HG03520 (cell line): ENCODE results near the gene GADL1.

ENCODE experiments used
- ATAC-seq: cut with Tn5 transposase; IDR thresholded peaks from one replicate; pipeline ENCODE4 v1.9.1; 2021; ENCODE audit warnings: mild to moderate bottlenecking, moderate library complexity; ENCODE audit not compliant: unreplicated experiment

Gene GADL1

GRCh38 chr3:30729936-30730335 lies 164.5 kb downstream of the GADL1 start:
- no peak for ATAC-seq

- no peak for ATAC-seq
Measured at GRCh38 chr3:30729512-30729911, 164.9 kb downstream of the GADL1 start.

DNA sequence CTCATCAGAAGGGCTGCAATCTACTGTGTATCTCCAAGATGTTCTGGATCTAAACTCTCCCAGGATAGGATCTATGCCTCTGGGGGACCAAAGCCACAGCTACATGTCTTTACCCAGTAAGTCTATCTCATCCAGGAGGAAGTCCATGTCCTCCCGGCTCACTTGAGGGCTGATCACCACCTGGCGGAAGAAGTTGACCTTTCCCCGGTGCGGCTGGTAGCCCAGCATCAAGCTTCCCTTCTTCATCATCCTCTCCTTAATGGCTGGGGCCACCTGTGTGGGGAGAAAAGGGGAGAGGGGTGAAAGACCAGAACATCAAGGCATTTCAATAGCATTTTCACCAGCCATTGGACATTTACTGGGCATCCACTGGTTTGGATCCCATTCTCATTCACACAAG lies 166.3 kb downstream of the GADL1 start:
- ATAC-seq: no peak

DNA sequence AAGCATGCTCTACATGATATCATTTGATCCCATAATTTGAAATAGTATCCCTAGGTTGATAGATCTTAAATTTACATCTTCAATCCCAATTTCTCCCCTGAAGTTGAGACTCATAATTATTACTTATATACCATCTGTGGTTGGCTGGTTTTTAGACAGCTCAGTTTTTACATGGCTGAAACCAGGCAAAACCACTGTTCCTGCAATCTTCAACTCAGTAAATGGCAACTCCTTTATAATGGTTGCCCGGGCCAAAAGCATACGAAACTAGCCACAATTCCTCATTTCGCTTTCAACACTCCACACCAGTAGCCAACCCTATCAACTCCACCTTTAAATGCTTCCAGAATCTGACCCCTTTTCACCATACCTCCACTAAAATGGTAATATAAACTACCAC lies 169.6 kb downstream of the GADL1 start:
- ATAC-seq: no peak

DNA sequence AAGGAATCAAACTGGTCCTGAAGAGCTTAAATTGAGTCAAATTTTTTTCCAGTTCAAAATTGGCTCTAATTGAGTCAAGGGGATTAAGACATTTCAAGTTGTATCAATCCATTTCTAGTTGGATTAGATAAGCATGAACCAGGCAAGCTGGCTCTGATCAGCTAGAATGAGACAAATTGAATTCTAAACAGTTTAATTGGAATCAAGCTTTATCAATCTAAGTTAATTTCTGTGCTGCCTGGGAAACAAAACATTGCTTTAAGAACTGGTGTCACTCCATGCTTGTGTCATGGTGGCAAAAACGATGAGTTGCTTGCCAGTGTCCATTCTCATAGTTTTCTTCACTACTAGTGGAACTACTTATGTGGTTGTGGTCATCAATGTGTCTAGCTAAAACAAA lies 171.2 kb downstream of the GADL1 start:
- no peak for ATAC-seq

DNA sequence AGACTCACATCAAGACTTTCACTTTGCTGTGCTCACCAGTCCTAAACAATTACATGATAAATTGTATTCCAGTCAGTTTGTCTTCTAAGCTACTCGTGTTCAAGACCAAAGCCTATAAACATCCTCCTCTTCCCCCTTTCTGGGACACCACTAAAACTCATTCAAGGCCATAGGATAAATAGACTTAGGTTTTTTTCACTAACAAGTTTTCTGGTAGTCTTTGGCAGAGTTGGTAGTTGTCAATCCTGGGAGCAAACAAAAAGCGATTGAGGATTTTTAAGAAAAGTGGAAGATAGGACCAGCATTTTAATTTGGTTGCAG lies 173.2 kb downstream of the GADL1 start:
- ATAC-seq: no peak

GRCh38 chr3:30720586-30721313 lies 173.7 kb downstream of the GADL1 start:
- ATAC-seq: no peak

DNA sequence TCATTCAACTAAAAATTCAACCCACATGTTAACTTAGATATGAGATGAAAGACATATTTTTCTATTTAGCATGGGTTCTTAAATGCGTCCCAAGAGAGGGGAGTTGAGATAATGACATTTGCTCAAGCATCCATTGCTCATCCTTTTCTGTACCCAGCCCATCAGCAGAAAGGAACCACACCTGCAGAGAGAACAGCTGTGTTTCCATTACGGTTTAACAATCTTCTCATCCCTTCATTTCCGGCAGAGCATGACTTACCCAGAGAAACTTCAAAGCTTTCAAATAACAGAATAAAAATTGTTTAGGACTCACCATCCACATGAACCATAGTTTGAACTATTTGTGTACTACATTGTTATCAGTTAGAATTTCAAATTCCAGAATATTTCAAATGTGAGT lies 174.9 kb downstream of the GADL1 start:
- ATAC-seq: no peak

GRCh38 chr3:30713885-30714503 lies 180.5 kb downstream of the GADL1 start:
- no peak for ATAC-seq

GRCh38 chr3:30712991-30713390 lies 181.5 kb downstream of the GADL1 start:
- ATAC-seq: no peak

DNA sequence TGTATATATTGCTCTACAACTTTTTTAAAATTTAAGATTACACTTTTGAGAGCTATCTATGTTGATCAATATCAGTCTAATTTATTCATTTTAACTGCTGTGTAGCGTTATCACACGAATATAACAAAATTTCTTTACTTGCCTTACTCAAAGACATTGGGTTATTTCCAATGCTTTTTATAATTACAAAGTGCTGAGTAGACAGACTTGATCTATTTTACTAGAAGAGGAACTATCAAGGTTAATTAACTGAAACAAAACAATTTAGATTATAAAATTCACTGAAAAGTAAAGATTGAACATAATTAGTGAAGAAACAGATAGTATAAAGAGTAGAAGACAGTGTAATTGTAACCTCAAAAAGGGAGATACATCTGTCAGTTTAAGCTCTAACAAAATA lies 182.6 kb downstream of the GADL1 start:
- no peak for ATAC-seq

GRCh38 chr3:30711151-30711550 lies 183.3 kb downstream of the GADL1 start:
- no peak for ATAC-seq

DNA sequence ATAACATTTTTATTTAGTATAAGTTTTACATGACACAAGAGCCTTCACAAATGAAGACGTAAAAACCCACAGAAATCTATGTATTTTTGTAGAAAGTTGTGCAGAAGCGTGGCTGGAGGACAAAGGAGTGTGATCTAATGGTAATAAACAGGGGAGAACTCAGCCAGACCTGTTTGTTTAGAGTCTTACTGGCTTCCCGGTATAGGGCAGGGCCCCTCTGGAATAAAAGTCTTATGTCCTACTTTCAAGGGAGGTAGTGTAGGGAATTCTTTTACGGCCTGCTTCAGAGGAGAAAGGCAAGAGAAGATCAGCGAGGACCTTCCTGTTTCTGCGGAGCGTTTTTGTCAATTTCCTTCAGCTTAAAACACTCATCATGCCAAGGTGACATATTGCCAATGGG lies 184.4 kb downstream of the GADL1 start:
- no peak for ATAC-seq

GRCh38 chr3:30708472-30708871 lies 186.0 kb downstream of the GADL1 start:
- ATAC-seq: no peak

- ATAC-seq: no peak
Measured at GRCh38 chr3:30707825-30708224, 186.6 kb downstream of the GADL1 start.

DNA sequence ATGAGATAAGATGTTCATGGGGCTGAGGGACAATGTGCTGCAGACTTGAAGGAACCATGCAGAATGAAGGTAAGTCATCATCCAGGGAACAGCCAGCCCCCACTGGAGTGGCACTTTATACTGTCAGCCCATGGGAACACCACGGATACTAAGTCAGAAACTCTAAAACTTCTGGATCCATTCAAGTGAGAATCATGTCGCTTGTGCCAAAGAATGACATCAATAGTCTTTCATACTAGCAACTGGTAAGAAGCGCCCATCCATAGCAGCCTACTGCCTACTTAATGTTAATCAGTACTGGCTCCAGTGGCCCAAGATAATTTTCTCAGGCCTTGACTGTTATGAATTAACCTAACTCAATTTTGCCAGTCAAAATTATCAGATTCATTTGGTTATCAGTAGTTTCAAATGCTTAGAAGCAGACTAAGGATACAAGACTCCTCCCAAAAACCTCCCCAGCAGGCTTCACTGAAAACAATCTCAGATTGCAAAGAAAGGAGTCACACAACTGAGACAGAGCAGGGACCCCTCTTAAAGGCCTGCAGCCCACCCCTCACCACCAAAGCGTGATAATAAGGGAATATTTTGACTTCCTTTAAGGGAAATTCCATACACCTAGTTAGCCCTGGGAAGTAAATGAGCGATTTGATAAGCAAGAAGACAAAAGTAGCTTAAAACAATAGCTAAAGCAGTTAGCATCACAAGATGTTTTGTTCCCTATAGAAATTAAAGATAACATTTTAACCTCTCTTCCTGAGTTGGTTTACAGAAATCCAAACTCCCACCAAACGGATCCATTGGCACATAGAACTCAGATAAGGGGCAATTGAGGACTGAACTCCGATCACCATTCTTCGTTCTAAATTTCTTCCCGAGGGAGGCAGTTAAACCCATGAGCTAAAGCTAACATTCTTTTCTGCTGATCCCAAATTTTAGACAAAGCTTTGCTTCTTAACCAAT lies 189.2 kb downstream of the GADL1 start:
- ATAC-seq: no peak

DNA sequence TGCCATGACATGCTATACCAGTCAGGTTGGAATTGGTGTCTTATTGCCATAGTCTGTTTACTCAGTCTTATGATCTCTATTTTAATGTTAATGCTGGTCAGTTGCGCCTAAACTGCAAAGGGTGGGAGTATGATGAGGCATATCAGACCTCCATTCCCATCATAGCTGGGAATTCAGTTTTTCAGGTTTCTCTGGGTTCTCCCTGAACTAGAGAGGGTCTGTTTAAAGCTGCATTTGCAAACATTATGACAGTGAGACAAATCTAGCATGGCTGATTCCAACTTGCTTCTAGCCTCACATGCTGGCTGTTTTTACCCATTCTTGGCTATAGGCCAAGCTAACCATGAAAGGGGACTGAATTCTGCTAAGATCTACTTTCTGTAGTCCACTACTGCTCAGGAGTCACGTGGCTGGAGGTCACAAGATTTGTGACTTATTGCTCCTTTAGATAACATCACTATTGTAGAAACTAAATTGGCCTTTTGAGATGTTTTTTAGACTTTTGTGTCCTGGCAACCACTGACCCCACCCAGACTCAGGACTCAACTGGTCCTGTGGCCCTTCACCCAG lies 191.5 kb downstream of the GADL1 start:
- ATAC-seq: no peak

- no peak for ATAC-seq
Measured at GRCh38 chr3:30702038-30702827, 192.2 kb downstream of the GADL1 start.

GRCh38 chr3:30700702-30701321 lies 193.6 kb downstream of the GADL1 start:
- ATAC-seq: no peak

DNA sequence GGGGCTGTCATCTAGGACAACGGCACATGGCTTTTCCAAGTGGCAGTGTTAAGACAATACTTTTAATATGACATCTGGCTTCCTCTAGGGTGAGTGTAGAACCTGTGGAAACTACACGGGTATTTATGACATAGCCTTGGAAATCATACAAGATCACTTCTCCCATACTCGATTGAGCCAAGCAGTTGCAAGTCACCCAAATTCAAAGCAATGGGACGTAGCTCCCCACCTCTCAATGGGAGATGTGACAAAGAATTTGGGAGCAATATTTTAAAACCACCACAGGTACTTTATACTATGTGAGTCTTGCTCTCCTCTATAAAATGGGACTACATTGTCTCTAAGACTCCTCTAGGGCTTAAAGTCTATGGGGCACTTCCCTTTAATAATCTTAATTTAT lies 194.5 kb downstream of the GADL1 start:
- no peak for ATAC-seq
